ENCODE results near the gene RCAN1. TPM values are rescaled to one million over a fixed set of nuclear protein-coding genes. Genes with fewer than 3 reads are reported as not detected.

RCAN1 gene
- total and polyA plus RNA-seq, 2 experiments from 2014 or later, result 79.4 to 113 TPM

GRCh38 chr21:34520764-34521508, 94.0 kb downstream of the RCAN1 start:
- Histone ChIP-seq H3K4me2 (no peak overlapping the region), H4K20me1 (ENCODE audit: insufficient read depth, poor library complexity, severe bottlenecking) (no peaks in the 10 kb centered on the region), H2AFZ (no peak overlapping the region), H3K4me1 (ENCODE audit: insufficient read depth) (peaks cover 35% of the 10 kb centered on the region), H3K27ac (peak overlapping the region; percentile 96), H3K4me3 (no peak overlapping the region), H3K27me3 (no peaks in the 10 kb centered on the region), H3K9me2 (replicated peaks; ENCODE audit: insufficient read depth) (no peaks in the 10 kb centered on the region), H3K36me3 (replicated peaks; ENCODE audit: insufficient read depth, low read depth) (no peaks in the 10 kb centered on the region), H3K79me2 (peaks cover 4% of the 10 kb centered on the region), H3K9me3 (ENCODE audit: low read depth) (no peaks in the 10 kb centered on the region)
- no peak for DNase-seq (ENCODE audit: low spot score)
- WGBS (ENCODE audit: low lambda C conversion rate, missing lambda C conversion rate), result 92% methylated on average over 19 of the region's 20 CpGs
- TF ChIP-seq CTCF (IDR thresholded peaks at IDR 0.05; ENCODE audit: poor library complexity) (no peak), EZH2phosphoT487 (IDR thresholded peaks at IDR 0.05; ENCODE audit: low read depth, severe bottlenecking, unreplicated experiment) (no peak), EZH2 (IDR thresholded peaks at IDR 0.05; ENCODE audit: borderline replicate concordance) (no peak)

- DNase-seq (ENCODE audit: low spot score), result no peak
- peaks cover 28% of the 10 kb centered on the region for H3K4me1 ChIP-seq (ENCODE audit: insufficient read depth)
- H3K36me3 ChIP-seq (replicated peaks; ENCODE audit: insufficient read depth, low read depth), result no peaks in the 10 kb centered on the region
- H3K27ac ChIP-seq, result no peak overlapping the region
- no peaks in the 10 kb centered on the region for H3K27me3 ChIP-seq
- H2AFZ ChIP-seq, result no peak overlapping the region
- 91% methylated on average over 6 of the region's 6 CpGs for WGBS (ENCODE audit: low lambda C conversion rate, missing lambda C conversion rate)
- H3K4me2 ChIP-seq, result no peak overlapping the region
- no peak for TF ChIP-seq EZH2phosphoT487 (IDR thresholded peaks at IDR 0.05; ENCODE audit: low read depth, severe bottlenecking, unreplicated experiment)
- H3K9me2 ChIP-seq (replicated peaks; ENCODE audit: insufficient read depth), result no peaks in the 10 kb centered on the region
- H3K4me3 ChIP-seq, result no peak overlapping the region
- H3K79me2 ChIP-seq, result no peaks in the 10 kb centered on the region
- no peaks in the 10 kb centered on the region for H3K9me3 ChIP-seq (ENCODE audit: low read depth)
- H4K20me1 ChIP-seq (ENCODE audit: insufficient read depth, poor library complexity, severe bottlenecking), result no peaks in the 10 kb centered on the region
Measured at GRCh38 chr21:34520281-34520680, 94.6 kb downstream of the RCAN1 start.

- Histone ChIP-seq H3K27ac (no peak overlapping the region), H3K27me3 (no peaks in the 10 kb centered on the region), H3K4me1 (ENCODE audit: insufficient read depth) (peaks cover 22% of the 10 kb centered on the region), H3K4me2 (no peak overlapping the region), H3K9me3 (ENCODE audit: low read depth) (no peaks in the 10 kb centered on the region), H2AFZ (no peak overlapping the region), H3K9me2 (replicated peaks; ENCODE audit: insufficient read depth) (no peaks in the 10 kb centered on the region), H3K4me3 (no peak overlapping the region), H3K36me3 (replicated peaks; ENCODE audit: insufficient read depth, low read depth) (no peaks in the 10 kb centered on the region), H4K20me1 (ENCODE audit: insufficient read depth, poor library complexity, severe bottlenecking) (no peaks in the 10 kb centered on the region), H3K79me2 (no peaks in the 10 kb centered on the region)
- no peak for DNase-seq (ENCODE audit: low spot score)
- no peak for TF ChIP-seq EZH2phosphoT487 (IDR thresholded peaks at IDR 0.05; ENCODE audit: low read depth, severe bottlenecking, unreplicated experiment)
- no peak for TF ChIP-seq EZH2 (IDR thresholded peaks at IDR 0.05; ENCODE audit: borderline replicate concordance)
- no peak for TF ChIP-seq CTCF (IDR thresholded peaks at IDR 0.05; ENCODE audit: poor library complexity)
- WGBS (ENCODE audit: low lambda C conversion rate, missing lambda C conversion rate), result 95% methylated on average over 8 of the region's 8 CpGs
Measured at GRCh38 chr21:34519694-34520093, 95.2 kb downstream of the RCAN1 start.

GRCh38 chr21:34519016-34519415, 95.9 kb downstream of the RCAN1 start:
- Histone ChIP-seq H3K9me2 (replicated peaks; ENCODE audit: insufficient read depth) (no peaks in the 10 kb centered on the region), H3K79me2 (no peaks in the 10 kb centered on the region), H3K36me3 (replicated peaks; ENCODE audit: insufficient read depth, low read depth) (no peaks in the 10 kb centered on the region), H3K27ac (no peak overlapping the region), H3K9me3 (ENCODE audit: low read depth) (no peaks in the 10 kb centered on the region), H4K20me1 (ENCODE audit: insufficient read depth, poor library complexity, severe bottlenecking) (no peaks in the 10 kb centered on the region), H3K4me2 (no peak overlapping the region), H3K27me3 (no peaks in the 10 kb centered on the region), H2AFZ (no peak overlapping the region), H3K4me1 (ENCODE audit: insufficient read depth) (peaks cover 16% of the 10 kb centered on the region), H3K4me3 (no peak overlapping the region)
- no peak for TF ChIP-seq EZH2phosphoT487 (IDR thresholded peaks at IDR 0.05; ENCODE audit: low read depth, severe bottlenecking, unreplicated experiment)
- no peak for TF ChIP-seq CTCF (IDR thresholded peaks at IDR 0.05; ENCODE audit: poor library complexity)
- no peak for TF ChIP-seq EZH2 (IDR thresholded peaks at IDR 0.05; ENCODE audit: borderline replicate concordance)
- no peak for DNase-seq (ENCODE audit: low spot score)
- WGBS (ENCODE audit: low lambda C conversion rate, missing lambda C conversion rate), result 79% methylated on average over 4 of the region's 4 CpGs
